IMR-90 (cell line): ENCODE results near the gene CMTM8. TPM values are rescaled to one million over a fixed set of nuclear protein-coding genes. Genes with fewer than 3 reads are reported as not detected.

Source experiments
- ATAC-seq: fragments of 200-7000 bp; cut with Tn5 transposase; 2 replicates; pipeline ENCODE4 v1.9.1; 2020; ENCODE audit warnings: low read depth, mild to moderate bottlenecking, moderate library complexity
- BruUV-seq: library from RNA; stranded (reverse); fragments of 400-500 nt; replicated peaks from 2 replicates; lab custom pipeline; 2021; lab: Mats Ljungman, UMichigan
- CTCF ChIA-PET: fragments of 300-600 bp; formaldehyde crosslinking; extraction: SDS; loops from one replicate; lab custom pipeline; 2021; ENCODE audit warnings: antibody characterized with exemption; lab: Yijun Ruan, JAX
- POLR2A ChIA-PET: fragments of 300-600 bp; sonication (Branson Sonifier 250); formaldehyde crosslinking; loops from one replicate; lab custom pipeline; 2022; ENCODE audit warnings: antibody characterized with exemption; ENCODE audit not compliant: unreplicated experiment; lab: Charles Lee
- DNase-seq: peaks from one replicate; pipeline ENCODE4 v3.0.0; 2013
- H2AFZ ChIP-seq: replicated peaks from 2 replicates; pipeline ENCODE3; 2013; ENCODE audit warnings: low read length, mild to moderate bottlenecking; ENCODE audit not compliant: poor library complexity
- H2AK5ac ChIP-seq: 2 replicates; pipeline ENCODE4 v1.6.1; 2013; ENCODE audit warnings: low read depth, low read length, inconsistent platforms
- H2AK9ac ChIP-seq: replicated peaks from 2 replicates; pipeline ENCODE3; 2013; ENCODE audit warnings: mild to moderate bottlenecking, low read depth, low read length, moderate library complexity; ENCODE audit not compliant: poor library complexity
- H2BK120ac ChIP-seq: 2 replicates; pipeline ENCODE4 v1.6.1; 2013; ENCODE audit warnings: low read depth, low read length, inconsistent platforms
- H2BK15ac ChIP-seq: 3 replicates; pipeline ENCODE4 v1.6.1; 2013; ENCODE audit warnings: low read depth, low read length, inconsistent platforms
- H2BK20ac ChIP-seq: 2 replicates; pipeline ENCODE4 v1.6.1; 2013; ENCODE audit warnings: low read depth, mild to moderate bottlenecking, inconsistent platforms, low read length, moderate library complexity
- H2BK5ac ChIP-seq: 2 replicates; pipeline ENCODE4 v1.6.1; 2013; ENCODE audit warnings: mild to moderate bottlenecking, low read depth, low read length, inconsistent platforms; ENCODE audit not compliant: poor library complexity, severe bottlenecking
- H3K14ac ChIP-seq: replicated peaks from 2 replicates; pipeline ENCODE4 v1.6.1; 2013; ENCODE audit warnings: low read depth, low read length, inconsistent platforms
- H3K18ac ChIP-seq: 2 replicates; pipeline ENCODE4 v1.6.1; 2013; ENCODE audit warnings: low read depth, low read length, control low read depth
- H3K23ac ChIP-seq: 2 replicates; pipeline ENCODE4 v1.6.1; 2013; ENCODE audit warnings: low read depth, low read length, inconsistent platforms
- H3K27ac ChIP-seq: 2 replicates; pipeline ENCODE4 v1.5.1; 2013; ENCODE audit warnings: mild to moderate bottlenecking, control low read depth, low read length; ENCODE audit not compliant: insufficient read depth
- H3K27me3 ChIP-seq: 2 replicates; pipeline ENCODE4 v1.6.1; 2013; ENCODE audit warnings: low read length; ENCODE audit not compliant: control insufficient read depth, insufficient read depth
- H3K36me3 ChIP-seq: 2 replicates; pipeline ENCODE4 v1.6.1; 2013; ENCODE audit warnings: low read length, mixed read lengths; ENCODE audit not compliant: control insufficient read depth, insufficient read depth
- H3K4ac ChIP-seq: 2 replicates; pipeline ENCODE4 v1.6.1; 2013; ENCODE audit warnings: low read depth, low read length, inconsistent platforms
- H3K4me1 ChIP-seq: 2 replicates; pipeline ENCODE4 v1.6.1; 2013; ENCODE audit warnings: low read length, mixed read lengths; ENCODE audit not compliant: control insufficient read depth, insufficient read depth
- H3K4me2 ChIP-seq: 2 replicates; pipeline ENCODE4 v1.6.1; 2013; ENCODE audit warnings: low read depth, mild to moderate bottlenecking, control low read depth, low read length, moderate library complexity
- H3K4me3 ChIP-seq: 2 replicates; pipeline ENCODE4 v1.5.1; 2013; ENCODE audit warnings: low read depth, mild to moderate bottlenecking, control low read depth, low read length, moderate library complexity; ENCODE audit not compliant: insufficient read depth
- H3K56ac ChIP-seq: 2 replicates; pipeline ENCODE4 v1.6.1; 2013; ENCODE audit warnings: low read length, inconsistent platforms; ENCODE audit not compliant: insufficient read depth; ENCODE audit errors: extremely low read depth
- H3K79me1 ChIP-seq, 2 experiments: 2 replicates each; pipeline ENCODE4 v1.6.1; 2013; ENCODE audit warnings: low read length in 2 of 2, inconsistent platforms in 1 of 2, low read depth in 1 of 2
- H3K9ac ChIP-seq: 2 replicates; pipeline ENCODE4 v1.6.1; 2013; ENCODE audit warnings: low read depth, low read length, control low read depth
- H3K9me1 ChIP-seq: 2 replicates; pipeline ENCODE4 v1.6.1; 2013; ENCODE audit warnings: low read length, inconsistent platforms; ENCODE audit not compliant: insufficient read depth
- H3K9me3 ChIP-seq: 2 replicates; pipeline ENCODE4 v1.6.1; 2013; ENCODE audit warnings: low read length; ENCODE audit not compliant: control insufficient read depth, insufficient read depth
- H4K20me1 ChIP-seq: 2 replicates; pipeline ENCODE4 v1.6.1; 2013; ENCODE audit warnings: low read length, inconsistent platforms; ENCODE audit not compliant: insufficient read depth
- H4K5ac ChIP-seq: 2 replicates; pipeline ENCODE4 v1.6.1; 2013; ENCODE audit warnings: mild to moderate bottlenecking, low read depth, low read length, control low read depth
- H4K8ac ChIP-seq, 2 experiments: 2 replicates each; pipeline ENCODE4 v1.6.1; 2013; ENCODE audit warnings: low read depth in 2 of 2, low read length in 2 of 2, control low read depth in 1 of 2, inconsistent platforms in 1 of 2
- H4K91ac ChIP-seq: 2 replicates; pipeline ENCODE4 v1.6.1; 2013; ENCODE audit warnings: low read depth, low read length, inconsistent platforms; ENCODE audit not compliant: insufficient read depth
- CEBPB ChIP-seq: IDR thresholded peaks from 2 replicates; pipeline ENCODE4 v1.6.1; 2012; ENCODE audit warnings: low read depth, low read length, improper control_type of control experiment
- CHD1 ChIP-seq: IDR thresholded peaks from 2 replicates; pipeline ENCODE4 v1.6.1; 2012; ENCODE audit warnings: low read depth, low read length, improper control_type of control experiment
- CTCF ChIP-seq: conservative IDR thresholded peaks from 2 replicates; pipeline ENCODE4 v1.5.1; 2012; ENCODE audit warnings: mild to moderate bottlenecking, low read depth, low read length, improper control_type of control experiment
- MAFK ChIP-seq: IDR thresholded peaks from 2 replicates; pipeline ENCODE4 v1.6.1; 2012; ENCODE audit warnings: low read depth, low read length, improper control_type of control experiment
- NFE2L2 ChIP-seq: fragments of 150-350 bp; IDR thresholded peaks from 2 replicates; pipeline ENCODE4 v1.6.1; 2016; ENCODE audit warnings: low read depth, mild to moderate bottlenecking, low read length
- POLR2A ChIP-seq: IDR thresholded peaks from 2 replicates; pipeline ENCODE4 v1.6.1; 2012; ENCODE audit warnings: mild to moderate bottlenecking, low read depth, low read length
- RAD21 ChIP-seq: IDR thresholded peaks from 2 replicates; pipeline ENCODE4 v1.6.1; 2012; ENCODE audit warnings: low read length, improper control_type of control experiment
- RCOR1 ChIP-seq: IDR thresholded peaks from 2 replicates; pipeline ENCODE4 v1.6.1; 2012; ENCODE audit warnings: mild to moderate bottlenecking, low read length, improper control_type of control experiment; ENCODE audit not compliant: insufficient replicate concordance
- RFX5 ChIP-seq: IDR thresholded peaks from 2 replicates; pipeline ENCODE4 v1.8.0; 2012; ENCODE audit warnings: low read depth, mild to moderate bottlenecking, low read length, moderate library complexity
- WGBS, 2 experiments: methylation state at CpG; one replicate each; pipeline versions ENCODE4 v1.1.5 to v1.1.7; 2013; ENCODE audit warnings: missing lambda C conversion rate in 2 of 2; ENCODE audit not compliant: insufficient read length in 1 of 2; ENCODE audit errors: extremely low coverage in 2 of 2; 5-methylcytosine and 5-hydroxymethylcytosine counted together
- dilution Hi-C: fragments of 300-500 bp; cut with HindIII; formaldehyde crosslinking; loops from one replicate; pipeline ENCODE4 v1.14.3; 2018; ENCODE audit warnings: low sequenced_read_pairs; ENCODE audit not compliant: unreplicated experiment
- in situ Hi-C: fragments of 300-500 bp; cut with MboI; formaldehyde crosslinking; loops from 3 replicates; pipeline ENCODE4 v1.14.3; 2019; ENCODE audit warnings: low sequenced_read_pairs, inconsistent platforms, mixed read lengths
- intact Hi-C: fragments of 100-400 bp; cut with micrococcal nuclease; formaldehyde crosslinking; loops from 2 replicates; pipeline ENCODE4 v1.10.0; 2022
- polyA plus RNA-seq, 3 experiments: library from polyadenylated mRNA; depleted of rRNA; stranded (reverse); fragments of >200 nt; gene quantifications; 2 replicates each; pipeline ENCODE4 v1.2.3, GENCODE V29; 2012; ENCODE audit warnings: low replicate concordance in 1 of 3
- total RNA-seq: library from RNA; depleted of rRNA; stranded (reverse); fragments of >200 nt; gene quantifications from 2 replicates; pipeline ENCODE4 v1.2.3, GENCODE V29; 2012

The CMTM8 gene
- total and polyA plus RNA-seq, 2 of the 4 experiments (the other 2 are of a cell fraction) = 0.15 TPM; not detected in 1

GRCh38 chr3:32303977-32304881 is 65.7 kb downstream of the CMTM8 start:
- Histone ChIP-seq H3K4me3 (no peak overlapping the region), H2BK20ac (no peak overlapping the region), H3K9me3 (no peaks in the 10 kb centered on the region), H3K14ac (no peak overlapping the region), H4K5ac (no peak overlapping the region), H3K27me3 (peaks cover 12% of the 10 kb centered on the region), H3K27ac (no peak overlapping the region), H2BK15ac (no peak overlapping the region), H3K18ac (no peak overlapping the region), H3K56ac (no peak overlapping the region), H2AK9ac (no peak overlapping the region), H2BK5ac (no peak overlapping the region), H4K91ac (no peak overlapping the region), H4K8ac (no peak overlapping the region), H2AK5ac (no peak overlapping the region), H3K9ac (no peak overlapping the region), H3K9me1 (no peaks in the 10 kb centered on the region), H2BK120ac (no peak overlapping the region), H3K79me1 (no peaks in the 10 kb centered on the region), H3K4me2 (no peak overlapping the region), H3K4me1 (no peaks in the 10 kb centered on the region), H2AFZ (no peak overlapping the region), H3K36me3 (no peaks in the 10 kb centered on the region), H3K23ac (no peak overlapping the region), H4K20me1 (no peaks in the 10 kb centered on the region), H3K4ac (no peak overlapping the region)
- CTCF ChIA-PET = no interaction called here
- in situ Hi-C loops = no loop called here
- WGBS, 2 experiments = no CpG with 5 or more reads among the region's 3 CpGs
- intact Hi-C loops = no loop called here
- dilution Hi-C loops = no loop called here
- no TSS peak for BruUV-seq
- POLR2A ChIA-PET = no interaction called here
- DNase-seq (no peak), ATAC-seq (no peak)
- TF ChIP-seq POLR2A (no peak), CTCF (no peak), RCOR1 (no peak), CHD1 (no peak), RAD21 (no peak), CEBPB (no peak), NFE2L2 (no peak), RFX5 (no peak), MAFK (no peak)
